ENCODE data around the gene CCDC106.

CCDC106 gene

DNA sequence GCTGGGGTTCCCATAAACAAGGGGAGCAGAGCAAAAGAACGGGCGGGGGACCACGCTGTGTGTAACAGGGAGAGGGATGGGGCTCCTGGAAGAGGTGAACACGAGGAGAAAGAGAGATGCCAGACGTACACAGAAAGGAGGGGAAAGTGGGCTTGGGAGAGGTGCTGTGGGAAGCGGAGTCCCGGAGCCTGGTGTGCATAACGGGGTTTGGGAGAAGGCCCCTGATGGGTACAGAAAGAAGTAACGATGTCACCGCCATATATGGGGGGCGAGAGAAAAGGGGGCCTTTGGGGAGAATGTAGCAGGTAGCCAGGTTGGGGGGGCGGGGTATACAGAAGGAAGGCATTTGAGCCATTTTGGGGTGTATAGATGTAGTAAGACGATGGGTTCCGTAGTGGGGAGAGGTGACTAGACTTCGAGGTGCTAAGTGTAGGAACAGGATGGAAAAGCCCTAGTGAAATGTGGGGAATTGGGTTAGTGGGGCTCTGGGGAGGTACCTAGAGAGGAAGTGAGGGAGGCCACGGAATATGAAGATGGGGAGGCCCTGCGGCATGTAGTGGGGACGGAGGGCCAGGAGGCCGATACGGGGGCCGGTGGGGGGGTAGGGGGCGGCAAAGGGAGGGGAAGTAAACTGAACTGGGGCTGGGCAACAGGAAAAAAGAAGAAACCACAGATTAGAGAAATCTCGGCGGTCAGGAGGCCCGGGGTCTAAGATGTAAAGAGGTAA, 6.4 kb upstream of the CCDC106 start:
- peak in 1 of 2 donors; percentile 32 for DNase-seq (ENCODE audit: low read depth in 2 of 2)
- H3K4me3 ChIP-seq (replicated peaks in 1 of 2; ENCODE audit: low read depth in 2 of 2, low read length in 2 of 2), result peak overlapping the region; percentile 81 to 88
- TF ChIP-seq CTCF (IDR thresholded peaks at IDR 0.05; ENCODE audit: low read depth, low read length), result no peak

DNA sequence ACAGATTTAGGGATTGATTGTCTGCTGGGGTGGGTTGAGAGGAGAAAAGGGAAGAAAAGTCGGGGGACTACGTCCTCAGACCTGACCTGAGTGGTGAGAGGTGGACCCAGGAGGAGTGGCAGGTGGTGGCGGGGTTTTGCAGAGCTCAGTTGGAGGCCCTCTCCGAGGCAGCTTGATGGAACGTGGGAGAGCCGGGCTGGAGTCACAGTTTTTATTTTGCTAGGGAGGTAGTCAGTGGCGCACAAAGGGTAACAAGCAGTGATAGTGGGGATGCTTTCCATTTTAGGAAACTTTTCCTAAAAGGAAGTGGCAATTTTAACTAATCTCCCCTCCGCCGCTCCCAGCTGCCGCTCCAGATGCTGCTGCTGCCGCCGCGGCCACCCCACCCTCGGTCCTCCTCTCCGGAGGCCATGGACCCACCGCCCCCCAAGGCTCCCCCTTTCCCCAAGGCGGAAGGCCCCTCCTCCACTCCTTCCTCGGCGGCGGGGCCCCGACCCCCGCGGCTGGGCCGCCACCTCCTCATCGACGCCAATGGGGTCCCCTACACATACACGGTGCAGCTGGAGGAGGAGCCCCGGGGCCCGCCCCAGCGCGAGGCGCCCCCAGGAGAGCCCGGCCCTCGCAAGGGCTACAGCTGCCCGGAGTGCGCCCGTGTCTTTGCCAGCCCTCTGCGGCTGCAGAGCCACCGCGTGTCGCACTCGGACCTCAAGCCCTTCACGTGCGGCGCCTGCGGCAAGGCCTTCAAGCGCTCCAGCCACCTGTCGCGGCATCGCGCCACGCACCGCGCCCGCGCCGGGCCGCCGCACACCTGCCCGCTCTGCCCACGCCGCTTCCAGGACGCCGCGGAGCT, 5.6 kb upstream of the CCDC106 start:
- no peak for TF ChIP-seq CTCF (IDR thresholded peaks at IDR 0.05; ENCODE audit: low read depth, low read length)
- DNase-seq (ENCODE audit: low read depth in 2 of 2), result peak; percentile 29 to 36

GRCh38 chr19:55643003-55643886, 4.8 kb upstream of the CCDC106 start, which contains the start of gene ZNF581:
Gene ZNF581, plus strand, starts transcription at chr19:55643649. Its CDS starts 923 bp downstream, at chr19:55644572.
- TF ChIP-seq CTCF (IDR thresholded peaks at IDR 0.05; ENCODE audit: low read depth, low read length), result no peak
- H3K4me3 ChIP-seq (replicated peaks in 1 of 2; ENCODE audit: low read depth in 2 of 2, low read length in 2 of 2), result peak within 1 kb of the TSS; percentile 81 to 88
- peak; percentile 82 for DNase-seq (ENCODE audit: low read depth in 2 of 2)

More for the DNA sequence above, 5.6 kb upstream of the CCDC106 start:
- peak overlapping the region; percentile 81 to 88 for H3K4me3 ChIP-seq (replicated peaks in 1 of 2; ENCODE audit: low read depth in 2 of 2, low read length in 2 of 2)

- H3K4me3 ChIP-seq (replicated peaks in 1 of 2; ENCODE audit: low read depth in 2 of 2, low read length in 2 of 2), result peak overlapping the region; percentile 81 to 88
- TF ChIP-seq CTCF (IDR thresholded peaks at IDR 0.05; ENCODE audit: low read depth, low read length), result no peak
- no peak for DNase-seq (ENCODE audit: low read depth in 2 of 2)
Measured at GRCh38 chr19:55643887-55644176, 4.2 kb upstream of the CCDC106 start.

- peak overlapping the region; percentile 81 to 88 for H3K4me3 ChIP-seq (replicated peaks in 1 of 2; ENCODE audit: low read depth in 2 of 2, low read length in 2 of 2)
- no peak for DNase-seq (ENCODE audit: low read depth in 2 of 2)
- TF ChIP-seq CTCF (IDR thresholded peaks at IDR 0.05; ENCODE audit: low read depth, low read length), result no peak
Measured at GRCh38 chr19:55644191-55644833, 3.7 kb upstream of the CCDC106 start.

Measured in cardiac fibroblast (primary cell).